ENCODE results near the gene TUBGCP6. TPM values are rescaled to one million over a fixed set of nuclear protein-coding genes. Genes with fewer than 3 reads are reported as not detected.

TUBGCP6 gene
- total RNA-seq, 1 experiment from 2014 or later, result 38.6 TPM

- Histone ChIP-seq H3K27me3 (ENCODE audit: insufficient read depth, low read length) (no peaks in the 10 kb centered on the region), H3K27ac (ENCODE audit: low read depth, low read length) (peak overlapping the region; percentile 37; the same call in 1 of the 2 replicates), H2AFZ (ENCODE audit: low read depth, low read length, poor library complexity, severe bottlenecking) (no peak overlapping the region), H3K79me2 (ENCODE audit: insufficient read depth, low read length) (peaks cover 65% of the 10 kb centered on the region), H3K4me2 (ENCODE audit: low read length) (peak overlapping the region; percentile 56; the same call in 1 of the 2 replicates), H3K9ac (ENCODE audit: low read length) (peak overlapping the region; percentile 40), H4K20me1 (ENCODE audit: insufficient read depth) (no peaks in the 10 kb centered on the region), H3K36me3 (ENCODE audit: control insufficient read depth in 1 of 2, insufficient read depth in 2 of 2, low read length in 2 of 2) (peaks cover 0 to 17% of the 10 kb centered on the region in 2 experiments; a peak in 1 of 4 replicates), H3K9me3 (ENCODE audit: control insufficient read depth in 1 of 2, insufficient read depth in 1 of 2, low read depth in 1 of 2, low read length in 2 of 2) (no peaks in the 10 kb centered on the region), H3K4me1 (ENCODE audit: control insufficient read depth in 1 of 2, insufficient read depth in 2 of 2, low read length in 2 of 2) (peaks cover 27 to 75% of the 10 kb centered on the region in 2 experiments), H3K4me3 (replicated peaks in 1 of 2; ENCODE audit: low read depth in 1 of 2, low read length in 2 of 2) (no peak overlapping the region), H3K9me2 (ENCODE audit: insufficient read depth) (no peaks in the 10 kb centered on the region)
- peak; percentile 64 for DNase-seq (ENCODE audit: low read depth, low spot score)
- ChIA-PET CTCF (no interaction called here), RAD21 (ENCODE audit: low non-redundant PET in 1 of 2, low total read pairs in 2 of 2, uncharacterized antibody in 2 of 2, unreplicated experiment in 2 of 2) (no interaction called here), POLR2A (no interaction called here)
- intact Hi-C loops (cut with micrococcal nuclease), result no loop called here
- ATAC-seq, result peak; percentile 23
- no TSS peak for BruUV-seq (replicated peaks)
- TF ChIP-seq JUND (IDR thresholded peaks at IDR 0.05) (no peak), YY1 (IDR thresholded peaks at IDR 0.05; ENCODE audit: extremely low read depth, insufficient replicate concordance, low read depth, low read length) (no peak), RAD21 (IDR thresholded peaks at IDR 0.05; ENCODE audit: low read depth) (no peak)
Measured at GRCh38 chr22:50247748-50248147, 2.9 kb upstream of the TUBGCP6 start.

- peak overlapping the region; percentile 92 for H3K4me2 ChIP-seq (ENCODE audit: low read length)
- H3K9me2 ChIP-seq (ENCODE audit: insufficient read depth), result no peaks in the 10 kb centered on the region
- H3K9me3 ChIP-seq (ENCODE audit: control insufficient read depth in 1 of 2, insufficient read depth in 1 of 2, low read depth in 1 of 2, low read length in 2 of 2), result no peaks in the 10 kb centered on the region
- ChIA-PET POLR2A (no interaction called here), CTCF (no interaction called here), RAD21 (ENCODE audit: low non-redundant PET in 1 of 2, low total read pairs in 2 of 2, uncharacterized antibody in 2 of 2, unreplicated experiment in 2 of 2) (no interaction called here)
- no peaks in the 10 kb centered on the region for H3K27me3 ChIP-seq (ENCODE audit: insufficient read depth, low read length)
- H2AFZ ChIP-seq (ENCODE audit: low read depth, low read length, poor library complexity, severe bottlenecking), result no peak overlapping the region
- H3K4me1 ChIP-seq (ENCODE audit: control insufficient read depth in 1 of 2, insufficient read depth in 2 of 2, low read length in 2 of 2), result peaks cover 28 to 69% of the 10 kb centered on the region in 2 experiments
- ATAC-seq, result no peak
- BruUV-seq (replicated peaks), result no TSS peak
- H3K4me3 ChIP-seq (replicated peaks in 1 of 2; ENCODE audit: low read depth in 1 of 2, low read length in 2 of 2), result peak overlapping the region; percentile 93 to 95
- DNase-seq (ENCODE audit: low read depth, low spot score), result no peak
- peaks cover 77% of the 10 kb centered on the region for H3K79me2 ChIP-seq (ENCODE audit: insufficient read depth, low read length)
- peaks cover 0 to 17% of the 10 kb centered on the region in 2 experiments; a peak in 1 of 4 replicates for H3K36me3 ChIP-seq (ENCODE audit: control insufficient read depth in 1 of 2, insufficient read depth in 2 of 2, low read length in 2 of 2)
- peak overlapping the region; percentile 81 for H3K27ac ChIP-seq (ENCODE audit: low read depth, low read length)
- TF ChIP-seq TCF7L2 (IDR thresholded peaks at IDR 0.05; ENCODE audit: borderline replicate concordance, extremely low read depth, insufficient read depth, insufficient read length) (no peak), CTCF (IDR thresholded peaks at IDR 0.05 in 2 of 3, conservative IDR thresholded peaks at IDR 0.05 in 1 of 3; ENCODE audit: borderline replicate concordance in 1 of 3, insufficient read depth in 1 of 3, low read depth in 2 of 3, low read length in 2 of 3) (peak in 1 of 3 experiments; percentile 38; a peak in 2 of 6 replicates)
- intact Hi-C loops (cut with micrococcal nuclease), result no loop called here
- H4K20me1 ChIP-seq (ENCODE audit: insufficient read depth), result no peaks in the 10 kb centered on the region
- H3K9ac ChIP-seq (ENCODE audit: low read length), result peak overlapping the region; percentile 92; the same call in 1 of the 2 replicates
Measured at GRCh38 chr22:50246242-50247175, 1.7 kb upstream of the TUBGCP6 start.

Data from HCT116 (cell line).